ENCODE measurements around the gene PARP2.

- TF ChIP-seq, protein P1, sequence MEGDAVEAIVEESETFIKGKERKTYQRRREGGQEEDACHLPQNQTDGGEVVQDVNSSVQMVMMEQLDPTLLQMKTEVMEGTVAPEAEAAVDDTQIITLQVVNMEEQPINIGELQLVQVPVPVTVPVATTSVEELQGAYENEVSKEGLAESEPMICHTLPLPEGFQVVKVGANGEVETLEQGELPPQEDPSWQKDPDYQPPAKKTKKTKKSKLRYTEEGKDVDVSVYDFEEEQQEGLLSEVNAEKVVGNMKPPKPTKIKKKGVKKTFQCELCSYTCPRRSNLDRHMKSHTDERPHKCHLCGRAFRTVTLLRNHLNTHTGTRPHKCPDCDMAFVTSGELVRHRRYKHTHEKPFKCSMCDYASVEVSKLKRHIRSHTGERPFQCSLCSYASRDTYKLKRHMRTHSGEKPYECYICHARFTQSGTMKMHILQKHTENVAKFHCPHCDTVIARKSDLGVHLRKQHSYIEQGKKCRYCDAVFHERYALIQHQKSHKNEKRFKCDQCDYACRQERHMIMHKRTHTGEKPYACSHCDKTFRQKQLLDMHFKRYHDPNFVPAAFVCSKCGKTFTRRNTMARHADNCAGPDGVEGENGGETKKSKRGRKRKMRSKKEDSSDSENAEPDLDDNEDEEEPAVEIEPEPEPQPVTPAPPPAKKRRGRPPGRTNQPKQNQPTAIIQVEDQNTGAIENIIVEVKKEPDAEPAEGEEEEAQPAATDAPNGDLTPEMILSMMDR (conservative IDR thresholded peaks at IDR 0.05; ENCODE audit: low read depth, low read length), result no peak
- TF ChIP-seq EZH2 (IDR thresholded peaks at IDR 0.05; ENCODE audit: borderline replicate concordance, low read depth, low read length, poor library complexity, severe bottlenecking), result no peak
Measured at GRCh38 chr14:20386276-20386855, 42.9 kb downstream of the PARP2 start.
